ENCODE data around the gene ESRRG. TPM values are rescaled to one million over a fixed set of nuclear protein-coding genes. Genes with fewer than 3 reads are reported as not detected.

The ESRRG gene
- total and polyA plus RNA-seq, 2 donors (not counting 1 experiment from before 2014, with no cell fraction given): 0.06 TPM; not detected in 1

DNA sequence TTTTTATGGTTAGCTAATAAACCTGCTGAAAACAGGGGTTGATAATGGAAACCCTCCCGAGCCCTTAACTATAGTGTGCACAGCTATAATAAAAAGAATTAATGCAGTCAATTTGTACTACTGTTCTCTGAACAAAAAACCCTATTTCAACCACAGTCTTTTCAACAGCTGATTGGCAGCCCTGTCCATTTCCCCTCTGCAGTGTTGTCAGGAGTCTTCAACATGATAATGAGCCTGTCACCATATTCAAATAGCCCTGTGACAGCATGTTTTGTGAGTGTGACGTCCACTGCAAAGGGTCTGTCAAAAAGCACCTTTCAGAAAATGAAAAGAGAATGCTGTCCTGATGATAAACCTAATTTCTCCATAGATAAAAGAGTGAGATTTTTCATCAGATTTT is 92.7 kb downstream of the ESRRG start:
- ChIA-PET CTCF (no interaction called here), POLR2A (no interaction called here)
- no peak for TF ChIP-seq EZH2 (IDR thresholded peaks at IDR 0.05; ENCODE audit: borderline replicate concordance, insufficient read depth, low read depth, low read length, poor library complexity, severe bottlenecking)
- TF ChIP-seq, protein P1, sequence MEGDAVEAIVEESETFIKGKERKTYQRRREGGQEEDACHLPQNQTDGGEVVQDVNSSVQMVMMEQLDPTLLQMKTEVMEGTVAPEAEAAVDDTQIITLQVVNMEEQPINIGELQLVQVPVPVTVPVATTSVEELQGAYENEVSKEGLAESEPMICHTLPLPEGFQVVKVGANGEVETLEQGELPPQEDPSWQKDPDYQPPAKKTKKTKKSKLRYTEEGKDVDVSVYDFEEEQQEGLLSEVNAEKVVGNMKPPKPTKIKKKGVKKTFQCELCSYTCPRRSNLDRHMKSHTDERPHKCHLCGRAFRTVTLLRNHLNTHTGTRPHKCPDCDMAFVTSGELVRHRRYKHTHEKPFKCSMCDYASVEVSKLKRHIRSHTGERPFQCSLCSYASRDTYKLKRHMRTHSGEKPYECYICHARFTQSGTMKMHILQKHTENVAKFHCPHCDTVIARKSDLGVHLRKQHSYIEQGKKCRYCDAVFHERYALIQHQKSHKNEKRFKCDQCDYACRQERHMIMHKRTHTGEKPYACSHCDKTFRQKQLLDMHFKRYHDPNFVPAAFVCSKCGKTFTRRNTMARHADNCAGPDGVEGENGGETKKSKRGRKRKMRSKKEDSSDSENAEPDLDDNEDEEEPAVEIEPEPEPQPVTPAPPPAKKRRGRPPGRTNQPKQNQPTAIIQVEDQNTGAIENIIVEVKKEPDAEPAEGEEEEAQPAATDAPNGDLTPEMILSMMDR (IDR thresholded peaks at IDR 0.05): no peak
- WGBS (ENCODE audit: insufficient coverage): no CpG with 5 or more reads among the region's 2 CpGs
- Histone ChIP-seq H3K36me3 (replicated peaks in 1 of 2; ENCODE audit: control extremely low read depth in 1 of 2, control insufficient read depth in 1 of 2, extremely low read depth in 1 of 2, insufficient read depth in 2 of 2, low read length in 1 of 2) (no peaks in the 10 kb centered on the region), H3K4me1 (ENCODE audit: control insufficient read depth in 2 of 2, insufficient read depth in 2 of 2, low read length in 2 of 2) (no peaks in the 10 kb centered on the region), H3K4me3 (ENCODE audit: control extremely low read depth in 1 of 5, extremely low read depth in 1 of 5, insufficient read depth in 1 of 5, low read depth in 2 of 5, low read length in 4 of 5) (no peak overlapping the region), H3K27ac (ENCODE audit: low read length in 2 of 2) (no peak overlapping the region), H2AFZ (ENCODE audit: insufficient read depth, low read depth, low read length, poor library complexity, severe bottlenecking) (no peak overlapping the region), H3K9ac (ENCODE audit: low read length) (no peak overlapping the region), H3K4me2 (replicated peaks; ENCODE audit: low read depth, low read length, poor library complexity, severe bottlenecking) (no peak overlapping the region), H3K9me3 (ENCODE audit: control extremely low read depth in 1 of 3, control insufficient read depth in 2 of 3, insufficient read depth in 1 of 3, low read length in 2 of 3) (no peaks in the 10 kb centered on the region), H3K27me3 (replicated peaks in 1 of 4; ENCODE audit: control extremely low read depth in 1 of 4, control insufficient read depth in 3 of 4, insufficient read depth in 4 of 4, low read length in 3 of 4) (no peaks in the 10 kb centered on the region), H3K79me2 (ENCODE audit: control insufficient read depth, insufficient read depth, low read length) (no peaks in the 10 kb centered on the region), H4K20me1 (ENCODE audit: control insufficient read depth, insufficient read depth, low read length, poor library complexity, severe bottlenecking) (no peaks in the 10 kb centered on the region)
- H3K27me3 Mint-ChIP-seq: no peaks in the 10 kb centered on the region
- H3K9me3 Mint-ChIP-seq (ENCODE audit: insufficient read depth): no peaks in the 10 kb centered on the region
- H3K27ac Mint-ChIP-seq: no peak overlapping the region
- ATAC-seq (ENCODE audit: low read depth) (no peak), DNase-seq (no peak)
- intact Hi-C loops (cut with micrococcal nuclease): no loop called here
- H3K4me3 Mint-ChIP-seq: no peak overlapping the region
- H3K4me1 Mint-ChIP-seq: no peaks in the 10 kb centered on the region

DNA sequence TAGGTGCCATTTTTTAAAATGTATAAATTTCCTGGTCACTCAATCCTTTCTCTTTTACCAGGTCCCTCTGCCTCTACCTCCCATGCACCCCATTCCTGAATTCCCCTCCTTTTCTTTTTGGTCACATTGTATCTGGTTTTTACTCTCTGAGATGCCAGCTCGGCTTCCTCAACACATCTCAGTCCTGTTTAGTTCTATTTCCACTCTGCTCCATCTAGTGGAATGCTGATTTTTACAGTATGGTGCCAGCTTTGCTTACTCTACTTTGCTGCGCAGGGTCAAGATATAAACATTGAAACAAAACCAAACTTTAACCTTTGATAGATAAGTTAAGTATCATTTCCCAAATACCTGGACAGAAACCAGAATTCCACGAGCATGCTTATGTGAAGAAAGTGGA is 96.0 kb downstream of the ESRRG start:
- no peak overlapping the region for H3K9ac ChIP-seq (ENCODE audit: low read length)
- no peaks in the 10 kb centered on the region for H3K9me3 ChIP-seq (ENCODE audit: control extremely low read depth in 1 of 3, control insufficient read depth in 2 of 3, insufficient read depth in 1 of 3, low read length in 2 of 3)
- 80% methylated on average over 2 of the region's 3 CpGs for WGBS (ENCODE audit: insufficient coverage)
- H3K27ac ChIP-seq (ENCODE audit: low read length in 2 of 2): no peak overlapping the region
- H3K4me2 ChIP-seq (replicated peaks; ENCODE audit: low read depth, low read length, poor library complexity, severe bottlenecking): no peak overlapping the region
- no peaks in the 10 kb centered on the region for H3K4me1 Mint-ChIP-seq
- no peaks in the 10 kb centered on the region for H3K27me3 ChIP-seq (replicated peaks in 1 of 4; ENCODE audit: control extremely low read depth in 1 of 4, control insufficient read depth in 3 of 4, insufficient read depth in 4 of 4, low read length in 3 of 4)
- no peak overlapping the region for H2AFZ ChIP-seq (ENCODE audit: insufficient read depth, low read depth, low read length, poor library complexity, severe bottlenecking)
- H3K4me1 ChIP-seq (ENCODE audit: control insufficient read depth in 2 of 2, insufficient read depth in 2 of 2, low read length in 2 of 2): no peaks in the 10 kb centered on the region
- CTCF ChIA-PET: no interaction called here
- no peaks in the 10 kb centered on the region for H3K9me3 Mint-ChIP-seq (ENCODE audit: insufficient read depth)
- H3K79me2 ChIP-seq (ENCODE audit: control insufficient read depth, insufficient read depth, low read length): no peaks in the 10 kb centered on the region
- H4K20me1 ChIP-seq (ENCODE audit: control insufficient read depth, insufficient read depth, low read length, poor library complexity, severe bottlenecking): no peaks in the 10 kb centered on the region
- intact Hi-C loops (cut with micrococcal nuclease): no loop called here
- TF ChIP-seq EZH2 (IDR thresholded peaks at IDR 0.05; ENCODE audit: borderline replicate concordance, insufficient read depth, low read depth, low read length, poor library complexity, severe bottlenecking): no peak
- TF ChIP-seq, protein P1 (IDR thresholded peaks at IDR 0.05): no peak
- no peak overlapping the region for H3K4me3 ChIP-seq (ENCODE audit: control extremely low read depth in 1 of 5, extremely low read depth in 1 of 5, insufficient read depth in 1 of 5, low read depth in 2 of 5, low read length in 4 of 5)
- H3K27me3 Mint-ChIP-seq: no peaks in the 10 kb centered on the region
- H3K36me3 ChIP-seq (replicated peaks in 1 of 2; ENCODE audit: control extremely low read depth in 1 of 2, control insufficient read depth in 1 of 2, extremely low read depth in 1 of 2, insufficient read depth in 2 of 2, low read length in 1 of 2): no peaks in the 10 kb centered on the region
- ATAC-seq (ENCODE audit: low read depth) (no peak), DNase-seq (no peak)
- H3K4me3 Mint-ChIP-seq: no peak overlapping the region
- POLR2A ChIA-PET: no interaction called here
- H3K27ac Mint-ChIP-seq: no peak overlapping the region
